Ramos (cell line): Measurements from ENCODE around the gene RELT.
"Not testable (repeated sequence)": the region's sequence is repeated elsewhere in the genome, so short reads cannot be mapped to it uniquely, and the experiment has no call there.

Source experiments
- in situ Hi-C: fragments of 300-500 bp; cut with MboI; formaldehyde crosslinking; loops from one replicate; pipeline ENCODE4 v1.14.3; 2022; ENCODE audit warnings: low sequenced_read_pairs; ENCODE audit not compliant: unreplicated experiment

Gene RELT

DNA sequence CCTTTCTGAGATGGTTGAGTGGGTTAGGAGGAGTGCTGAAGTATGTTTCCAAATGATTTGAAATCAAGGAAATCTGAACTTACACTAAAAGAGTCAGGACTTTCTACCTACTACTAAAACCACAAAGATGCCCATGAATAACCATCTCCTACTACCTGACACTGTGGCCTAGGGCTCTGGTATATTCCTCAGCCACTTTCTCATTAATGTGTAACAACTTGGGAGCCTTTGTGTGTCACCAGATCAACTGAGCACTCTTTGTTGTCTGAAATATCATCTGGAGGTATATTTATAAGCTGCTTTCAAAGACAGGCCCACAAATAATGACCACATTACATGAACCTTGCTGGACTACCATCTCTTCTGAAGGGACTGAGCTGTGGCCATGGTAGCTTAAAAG lies 43.9 kb downstream of the RELT start:
- in situ Hi-C loops = no loop called here

DNA sequence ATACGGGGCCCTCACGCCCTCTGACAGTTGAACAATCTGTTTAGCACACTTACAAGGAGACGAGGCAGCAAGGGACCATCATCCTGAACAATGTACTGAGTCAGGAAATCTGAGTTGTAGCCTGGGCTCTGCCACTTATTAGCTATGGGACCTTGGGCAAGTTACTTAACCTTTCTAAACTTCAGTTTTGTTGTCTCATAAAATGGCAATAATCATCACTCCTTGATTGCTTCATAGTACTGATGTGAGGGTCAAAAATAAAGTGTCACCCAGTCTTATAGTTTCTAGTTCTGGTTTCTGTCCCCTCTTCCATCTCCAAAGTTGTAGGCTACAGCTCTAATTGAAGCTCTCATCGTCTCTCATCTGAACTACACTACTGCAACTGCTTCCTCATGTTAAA lies 46.7 kb downstream of the RELT start:
- in situ Hi-C loops = no loop called here

DNA sequence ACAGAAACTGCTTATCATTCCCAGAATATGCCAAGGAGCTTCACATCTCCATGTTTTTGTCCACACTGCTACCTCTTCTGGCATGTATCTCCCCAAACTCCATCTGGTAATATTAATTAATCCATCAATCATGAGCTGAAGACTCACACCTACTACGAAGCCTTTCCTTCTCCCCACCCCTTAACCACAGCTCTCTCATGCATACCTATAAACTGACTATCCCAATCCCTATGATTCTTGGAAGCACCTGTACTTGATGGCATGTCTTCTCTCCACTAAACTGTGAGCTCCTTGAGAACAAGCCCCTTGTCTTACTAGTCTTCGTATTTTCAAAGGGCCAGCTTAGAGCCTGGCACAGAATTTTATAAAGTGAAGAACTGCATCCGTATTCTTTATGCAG lies 47.3 kb downstream of the RELT start:
- in situ Hi-C loops = no loop called here

DNA sequence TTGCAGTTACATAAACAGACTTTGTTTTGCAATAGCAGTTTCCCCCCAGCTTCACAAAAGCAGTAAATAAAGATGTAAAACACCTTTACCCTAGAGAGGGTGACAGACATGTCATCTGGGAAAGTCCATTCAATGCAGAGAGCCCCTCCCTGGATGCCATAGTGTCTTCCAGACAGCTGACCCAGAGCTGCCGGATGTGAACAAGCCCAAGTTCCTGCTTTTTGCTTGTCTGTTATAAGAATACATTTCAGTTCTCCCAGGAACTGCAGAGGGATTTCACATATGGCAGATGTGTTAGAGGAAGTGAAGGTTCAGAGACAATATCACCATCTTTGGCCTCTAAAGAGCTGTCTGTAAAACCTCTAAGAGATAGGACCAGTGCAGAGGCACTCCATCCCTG lies 48.9 kb downstream of the RELT start:
- in situ Hi-C loops = no loop called here

DNA sequence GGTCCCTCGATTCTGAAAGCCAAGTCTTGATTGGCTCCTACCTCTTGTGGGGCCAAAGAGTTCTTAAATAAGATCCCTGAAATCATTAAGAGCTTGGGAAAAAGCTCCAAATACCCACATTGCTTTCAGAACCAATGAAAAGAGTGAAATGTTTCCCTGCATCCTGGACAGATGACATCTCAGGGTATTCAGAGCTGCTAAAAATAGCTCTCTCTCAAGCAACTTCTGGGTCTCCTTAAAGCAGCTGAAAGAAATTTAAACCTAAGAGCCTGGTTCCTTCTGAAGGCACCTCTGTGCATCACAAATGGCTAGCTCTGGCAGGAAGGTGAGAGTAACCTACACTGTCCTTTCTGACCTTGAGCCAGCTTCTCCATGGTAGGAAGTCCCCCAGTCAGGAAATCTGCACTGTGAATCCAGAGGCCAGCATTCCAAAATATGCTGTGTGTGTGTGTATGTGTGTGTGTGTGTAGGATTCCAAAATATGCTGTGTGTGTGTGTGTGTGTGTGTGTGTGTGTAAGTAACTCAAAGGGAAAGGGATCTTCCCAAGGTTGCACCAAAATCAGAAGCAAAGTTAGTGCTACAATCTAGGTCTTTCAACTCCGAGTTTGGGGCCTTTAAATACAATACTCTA lies 50.1 kb downstream of the RELT start:
- in situ Hi-C loops = no loop called here

DNA sequence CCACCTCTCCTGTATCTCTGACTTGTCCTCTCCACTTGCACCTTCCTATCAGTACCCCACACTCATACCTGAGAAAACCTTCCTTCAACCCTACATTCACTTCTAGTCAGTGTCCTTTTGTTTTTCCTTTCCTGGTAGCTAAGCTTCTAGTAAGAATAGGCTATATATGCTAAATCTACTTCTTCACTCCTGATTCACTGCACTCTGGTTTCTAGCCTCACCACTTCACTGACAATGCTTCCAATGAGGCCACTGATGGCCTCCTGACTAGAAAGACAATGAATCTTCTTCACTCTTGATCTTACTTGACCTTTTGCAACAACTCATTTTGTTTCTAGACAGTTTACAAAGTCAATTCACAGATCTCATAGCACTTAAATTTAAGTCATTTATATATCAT lies 52.0 kb downstream of the RELT start:
- in situ Hi-C loops = no loop called here

DNA sequence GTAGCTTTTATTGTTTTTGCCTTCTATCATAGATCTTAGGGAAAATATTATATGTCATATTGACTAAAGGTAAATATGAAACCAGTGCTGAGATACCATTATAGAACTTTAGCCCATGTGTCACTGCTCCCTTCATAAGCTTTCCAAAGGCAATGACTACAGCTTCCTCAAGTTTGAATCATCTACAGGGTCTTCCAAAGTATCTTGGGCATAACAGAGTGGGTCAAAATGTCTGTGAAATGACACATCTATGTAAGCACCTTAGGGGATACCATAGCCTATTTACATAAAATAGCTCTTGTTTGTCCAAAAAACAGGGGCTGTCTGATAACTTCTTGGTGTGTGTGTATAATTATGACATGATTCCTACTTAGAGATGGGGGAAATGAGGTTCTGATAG lies 52.5 kb downstream of the RELT start:
- in situ Hi-C loops = no loop called here

DNA sequence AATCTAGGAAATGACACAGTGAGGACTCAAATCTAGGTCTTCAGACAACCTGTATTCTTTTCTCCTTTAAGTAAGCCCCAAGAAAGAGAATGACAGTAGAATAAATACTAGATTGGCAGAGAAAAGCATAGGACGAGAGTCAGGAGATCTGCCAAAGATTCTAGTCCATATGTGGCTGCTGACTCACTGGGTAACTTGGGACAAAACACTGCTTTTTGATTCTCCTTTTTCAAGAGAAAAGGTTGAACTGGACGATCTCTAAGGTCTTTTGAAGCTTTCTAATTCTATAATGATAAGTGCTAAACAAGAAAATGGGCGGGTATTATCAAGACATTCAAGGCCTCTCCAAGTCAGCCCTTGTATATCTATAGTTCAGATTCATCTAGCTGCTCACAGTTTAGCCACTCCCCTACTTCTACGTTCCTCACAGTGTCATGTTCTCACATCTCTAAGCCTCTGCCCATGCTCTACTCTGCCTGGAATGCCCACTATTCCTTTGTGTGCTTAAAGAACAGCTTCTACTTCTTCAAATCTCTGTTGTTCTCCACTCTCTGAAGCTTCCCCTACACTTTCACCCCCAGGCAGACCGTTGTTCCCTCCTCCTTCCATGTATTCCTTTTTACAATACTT lies 53.0 kb downstream of the RELT start:
- in situ Hi-C loops = no loop called here

DNA sequence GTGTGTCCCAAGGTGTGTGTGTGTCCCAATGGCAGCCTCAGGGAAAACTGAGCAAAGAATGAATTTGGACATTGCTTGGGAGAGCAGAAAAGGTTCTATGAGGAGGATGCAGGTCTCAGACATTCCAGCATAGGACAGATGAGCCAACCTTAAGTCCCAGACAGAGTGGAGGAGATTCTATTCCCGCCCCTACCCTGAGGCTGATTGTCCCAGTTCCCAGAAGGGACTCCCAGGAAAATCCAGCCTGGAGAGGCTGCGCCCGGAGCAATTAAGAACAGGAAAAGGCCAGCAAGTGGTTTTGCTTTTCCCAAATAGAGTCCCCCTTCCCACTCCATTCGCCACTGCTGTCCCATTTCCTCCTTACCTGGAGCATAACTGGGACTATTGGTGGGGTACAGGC lies 54.1 kb downstream of the RELT start:
- in situ Hi-C loops = no loop called here

DNA sequence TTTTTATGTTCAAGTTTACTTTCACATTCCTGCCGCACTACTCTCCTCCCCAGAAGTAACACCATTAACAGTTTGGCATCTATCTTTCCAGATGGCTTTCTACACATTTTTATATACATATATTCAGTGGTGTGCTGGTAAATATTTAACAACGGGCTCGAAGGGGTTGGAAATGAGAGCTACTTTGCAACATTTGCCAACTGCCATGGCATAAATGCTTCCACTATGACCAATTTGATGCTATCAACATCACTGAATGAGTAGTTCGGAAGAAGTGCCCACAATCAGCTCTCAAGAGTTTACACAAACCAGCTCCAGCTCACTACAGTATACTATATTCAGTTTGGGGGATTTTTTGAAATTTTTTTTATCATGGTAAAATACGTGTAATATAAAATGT lies 55.2 kb downstream of the RELT start:
- in situ Hi-C loops = no loop called here

DNA sequence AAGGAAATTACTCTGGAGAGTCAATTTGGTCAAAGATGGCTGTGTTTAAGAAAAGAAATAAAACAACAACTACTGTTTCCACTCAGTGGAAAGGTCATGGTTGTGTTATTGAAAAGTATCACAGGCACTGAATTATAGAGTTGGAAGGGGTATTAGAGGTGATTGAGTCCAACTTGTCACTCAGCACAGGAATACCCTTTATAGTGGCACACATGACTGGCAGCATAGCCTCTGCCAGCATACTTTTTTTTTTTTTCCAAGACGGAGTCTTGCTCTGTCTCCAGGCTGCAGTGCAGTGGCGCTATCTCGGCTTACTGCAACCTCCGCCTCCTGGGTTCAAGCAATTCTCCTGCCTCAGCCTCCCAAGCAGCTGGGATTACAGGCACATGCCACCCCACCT lies 60.7 kb downstream of the RELT start:
- in situ Hi-C loops = not testable (repeated sequence)

DNA sequence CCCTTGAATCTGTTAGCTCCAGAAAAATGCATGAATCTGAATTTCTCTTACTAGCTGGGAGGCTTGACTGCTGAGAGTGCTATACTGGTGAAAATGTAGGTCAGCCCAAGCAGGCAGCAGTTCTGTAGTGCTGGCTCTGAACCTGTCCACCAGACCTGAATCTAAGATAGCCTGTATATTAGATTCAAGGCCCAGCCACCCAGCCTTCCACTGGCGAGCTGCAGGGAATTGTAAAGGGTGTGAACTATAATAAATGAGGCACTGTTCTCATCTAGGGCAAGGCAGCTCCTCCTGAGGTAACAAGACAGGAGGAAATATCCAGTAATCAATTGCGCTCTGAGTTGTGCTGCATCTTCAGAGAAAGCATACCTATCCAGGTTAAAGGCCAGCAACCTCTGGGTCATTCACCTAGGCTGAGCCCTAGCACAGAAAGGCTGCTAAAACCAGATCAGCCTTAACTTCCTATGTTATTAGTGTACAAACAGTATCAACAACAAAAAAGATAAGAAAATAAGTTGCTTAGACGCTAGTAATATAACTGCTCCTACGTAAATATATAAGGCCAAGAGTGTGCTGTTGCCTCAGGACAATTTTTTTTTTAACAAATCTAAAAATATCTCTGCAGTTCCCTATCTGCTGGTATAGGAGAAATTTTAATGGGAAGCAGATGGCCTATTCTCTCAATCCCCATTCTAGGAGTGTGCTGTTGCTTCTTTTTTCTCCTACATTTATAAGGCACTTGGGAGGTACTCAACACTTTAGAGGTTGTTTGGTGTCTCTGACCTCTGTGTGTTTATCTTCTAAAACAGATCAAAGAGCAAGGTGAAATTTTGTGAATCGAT lies 63.0 kb downstream of the RELT start:
- in situ Hi-C loops = no loop called here

DNA sequence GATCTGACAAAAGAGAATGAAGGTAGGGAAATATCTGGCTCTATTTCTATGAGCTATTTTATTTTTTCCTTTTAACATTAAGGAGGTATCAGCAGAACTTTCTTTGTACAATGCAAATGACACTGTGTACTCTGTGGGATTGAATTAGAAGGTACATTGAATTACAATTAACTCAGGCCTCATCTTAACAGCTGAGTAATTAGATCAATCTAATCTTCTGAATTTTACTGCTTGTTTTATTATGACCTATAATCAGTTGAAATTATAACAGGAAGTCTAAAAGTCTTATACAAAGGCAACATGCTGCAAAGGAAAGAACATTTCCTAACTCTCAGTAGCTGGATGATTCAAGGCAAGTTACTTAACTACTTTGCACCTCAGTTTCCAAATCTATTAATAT lies 69.8 kb downstream of the RELT start:
- in situ Hi-C loops = no loop called here

DNA sequence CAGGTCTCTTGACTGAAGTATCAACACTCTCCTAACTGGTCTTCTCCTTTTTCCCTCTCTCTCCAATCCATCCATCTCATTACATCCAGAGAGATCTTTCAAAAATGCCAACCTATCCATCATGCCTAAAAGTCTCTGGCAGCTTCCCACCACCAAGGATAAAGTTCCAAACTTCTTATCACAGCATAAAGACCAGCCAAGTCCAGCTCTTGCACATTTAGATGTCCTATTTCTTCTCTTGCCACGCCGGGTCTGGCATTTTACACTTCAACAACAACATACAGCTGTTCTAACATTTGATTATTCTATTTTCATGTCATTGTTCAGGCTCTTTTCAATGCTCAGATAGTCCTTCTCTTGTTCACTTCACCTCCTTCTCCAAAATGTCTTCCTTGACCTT lies 70.6 kb downstream of the RELT start:
- in situ Hi-C loops = no loop called here
